HTERT RPE-1 (cell line): ENCODE data around the gene EXOC4.
"Not testable (repeated sequence)": the region's sequence is repeated elsewhere in the genome, so short reads cannot be mapped to it uniquely, and the experiment has no call there.

Experiments used
- in situ Hi-C: fragments of 300-500 bp; cut with MboI; formaldehyde crosslinking; loops from 4 replicates; pipeline ENCODE4 v1.14.3; 2020; ENCODE audit warnings: low sequenced_read_pairs

Gene EXOC4

DNA sequence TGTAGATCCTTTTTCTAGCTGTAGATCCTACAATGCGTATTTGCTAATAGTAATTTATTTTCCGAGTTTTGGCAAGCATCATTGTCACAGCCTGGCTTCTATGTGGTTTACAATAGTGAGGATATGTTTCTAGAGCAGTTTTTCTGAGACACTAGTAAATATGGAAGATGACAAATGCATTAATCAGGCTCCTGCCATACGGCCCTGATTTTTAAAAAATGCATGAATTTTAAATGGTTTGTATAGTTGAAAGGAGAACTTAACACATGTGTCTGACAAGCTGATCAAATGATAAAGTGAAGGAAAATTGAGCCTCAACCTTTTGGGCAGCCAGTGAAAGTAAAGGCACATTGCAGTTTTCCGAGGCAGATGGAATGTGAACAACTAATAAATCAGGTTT lies 354.1 kb downstream of the EXOC4 start:
- in situ Hi-C loops = no loop called here

DNA sequence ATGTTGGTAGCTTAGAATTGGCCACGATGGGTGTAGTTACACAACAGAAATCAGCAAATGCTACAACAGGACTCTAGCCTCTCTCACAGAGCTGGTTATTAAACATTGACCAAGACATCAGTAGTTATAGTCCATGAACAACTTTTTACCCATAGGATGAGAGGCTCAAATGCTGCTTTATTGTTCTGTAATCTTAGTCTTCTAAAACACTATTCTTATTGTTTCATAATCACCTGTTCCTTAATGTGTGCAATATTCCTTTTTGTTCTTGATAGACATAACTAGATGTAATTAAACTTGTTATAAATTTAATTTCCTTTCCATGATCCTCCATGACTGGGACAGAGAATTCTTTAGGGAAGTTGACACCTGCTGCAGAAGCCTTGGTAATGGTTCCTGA lies 356.9 kb downstream of the EXOC4 start:
- in situ Hi-C loops = no loop called here

DNA sequence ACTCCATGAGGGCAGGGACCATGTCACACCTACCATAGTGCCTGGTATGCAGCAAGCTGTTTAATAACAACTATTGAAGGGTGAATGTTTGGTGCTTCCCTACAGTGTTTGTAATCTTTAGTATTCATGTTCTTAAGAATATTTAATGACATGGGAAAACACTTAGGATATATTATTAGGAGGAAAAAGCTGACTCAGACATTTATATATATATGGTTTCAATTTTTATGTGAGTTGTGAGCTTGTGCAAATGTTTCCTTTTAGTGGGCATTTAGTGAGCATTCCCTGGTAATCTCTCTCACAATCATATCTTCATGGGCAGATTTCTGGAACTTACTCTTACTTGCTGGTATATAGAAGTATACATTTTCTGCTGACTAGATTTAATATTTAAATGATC lies 359.1 kb downstream of the EXOC4 start:
- in situ Hi-C loops = no loop called here

DNA sequence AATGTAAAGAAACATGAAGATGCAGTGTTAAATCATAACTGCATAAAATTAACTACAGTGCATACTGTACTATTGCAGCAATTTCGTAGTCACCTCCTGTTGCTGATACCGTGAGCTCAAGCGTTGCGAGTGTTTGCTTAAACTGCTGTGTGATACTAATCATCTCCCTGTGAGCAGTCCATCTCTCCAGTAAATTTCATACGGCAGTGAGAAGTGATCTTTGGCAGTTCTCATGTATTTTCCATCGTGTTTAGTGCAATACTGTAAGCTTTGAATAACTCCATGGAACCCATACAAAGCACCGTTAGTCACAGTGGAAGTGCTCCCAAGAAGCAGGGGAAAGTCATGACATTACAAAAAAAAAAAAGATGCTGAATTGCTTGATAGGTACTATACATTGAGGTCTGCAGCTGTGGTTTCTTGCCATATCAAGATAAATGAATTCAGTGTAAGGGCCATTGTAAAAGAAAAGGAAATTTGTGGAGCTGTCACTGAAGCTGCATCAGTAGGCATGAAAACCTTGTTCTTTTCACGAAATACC lies 360.4 kb downstream of the EXOC4 start:
- in situ Hi-C loops = no loop called here

DNA sequence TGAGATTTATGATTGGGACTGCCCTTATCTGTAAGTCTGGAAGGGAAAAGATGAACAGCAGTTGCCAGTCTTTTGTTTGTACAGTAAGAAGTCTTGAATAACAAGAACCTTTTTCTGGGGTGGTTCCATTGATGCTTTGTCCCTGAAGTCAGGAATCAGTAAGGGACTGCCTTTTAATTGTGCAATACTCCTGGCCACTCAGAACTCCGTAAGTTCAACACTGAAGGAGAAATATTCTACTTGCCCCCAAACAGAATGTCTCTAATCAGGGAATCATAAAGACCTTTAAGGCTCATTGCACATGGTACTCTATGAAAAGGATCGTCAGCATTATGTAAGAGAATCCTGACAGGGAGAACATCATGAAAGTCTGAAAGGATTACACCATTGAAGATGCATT lies 361.4 kb downstream of the EXOC4 start:
- in situ Hi-C loops = no loop called here

DNA sequence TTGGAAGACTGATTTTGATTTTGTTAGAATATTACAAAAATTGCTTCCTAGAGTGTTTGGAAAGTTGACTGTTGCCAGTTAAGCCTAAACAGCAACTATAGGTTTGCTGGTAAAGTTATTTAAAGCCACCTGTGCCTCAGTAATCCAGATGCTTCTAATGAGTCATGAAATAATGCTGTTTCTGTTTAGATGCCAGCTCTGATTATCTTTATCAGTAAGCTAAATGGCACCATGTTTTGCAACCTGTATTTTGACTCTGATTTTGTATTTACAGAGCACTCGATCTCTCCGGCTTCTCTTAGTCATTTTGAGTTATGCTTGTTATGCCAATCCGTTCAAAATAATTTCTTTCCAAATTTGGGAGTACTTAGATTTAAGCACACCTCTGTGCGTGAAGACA lies 366.1 kb downstream of the EXOC4 start:
- in situ Hi-C loops = no loop called here

DNA sequence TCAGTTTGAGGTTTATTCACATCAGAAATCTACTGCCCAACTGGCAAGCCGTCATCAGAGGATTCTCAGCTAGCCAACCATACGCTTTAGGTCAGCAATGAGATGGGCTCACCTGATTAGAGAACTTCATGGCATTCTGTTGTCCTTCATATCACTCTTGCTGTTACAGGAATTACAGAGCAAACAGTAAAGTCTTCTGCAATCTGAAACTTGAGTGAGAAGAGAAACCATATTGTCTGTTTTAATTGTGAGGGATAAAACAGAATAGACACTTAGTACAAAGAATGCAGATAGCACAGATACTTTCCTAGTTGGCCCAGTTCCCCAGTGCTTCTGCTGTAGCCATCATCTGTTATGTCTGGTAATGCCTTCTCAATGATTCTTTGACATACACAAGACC lies 366.6 kb downstream of the EXOC4 start:
- in situ Hi-C loops = no loop called here

DNA sequence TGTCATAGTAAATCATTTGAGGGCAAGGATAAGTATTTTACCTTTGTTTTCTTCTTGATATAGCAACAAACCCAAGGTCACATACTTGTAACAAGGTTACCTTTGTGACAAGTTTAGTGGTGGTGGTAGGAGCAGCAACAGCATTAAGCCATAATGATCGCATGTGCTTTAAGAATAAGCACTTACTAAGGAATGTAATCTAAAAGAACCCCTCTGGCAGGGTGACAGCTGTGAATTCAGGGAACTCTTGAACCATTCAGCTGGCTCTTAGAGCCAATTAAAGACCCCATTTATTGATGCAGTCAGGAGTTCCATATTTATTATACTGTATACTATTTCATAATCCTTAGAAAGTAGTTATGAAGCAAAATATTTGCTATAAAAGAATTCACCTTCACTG lies 370.8 kb downstream of the EXOC4 start:
- in situ Hi-C loops = no loop called here

DNA sequence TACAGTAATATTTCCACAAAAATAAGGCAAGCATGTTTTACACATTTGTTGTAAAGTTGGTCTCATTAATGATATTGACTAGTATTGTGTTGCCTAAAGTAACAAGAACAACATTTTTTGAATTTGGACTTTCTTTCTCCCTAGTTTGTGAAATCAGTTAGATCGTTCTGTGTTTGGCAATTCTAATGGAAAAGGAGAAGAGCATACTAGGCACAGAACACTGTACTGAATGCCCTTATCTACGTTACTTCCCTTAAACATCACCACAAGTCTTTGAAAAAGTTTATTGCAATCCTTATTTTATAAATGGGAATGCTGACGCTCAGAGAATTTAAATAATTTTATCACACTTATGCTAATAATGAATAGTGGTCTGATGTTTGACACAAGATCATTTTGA lies 372.2 kb downstream of the EXOC4 start:
- in situ Hi-C loops = no loop called here

DNA sequence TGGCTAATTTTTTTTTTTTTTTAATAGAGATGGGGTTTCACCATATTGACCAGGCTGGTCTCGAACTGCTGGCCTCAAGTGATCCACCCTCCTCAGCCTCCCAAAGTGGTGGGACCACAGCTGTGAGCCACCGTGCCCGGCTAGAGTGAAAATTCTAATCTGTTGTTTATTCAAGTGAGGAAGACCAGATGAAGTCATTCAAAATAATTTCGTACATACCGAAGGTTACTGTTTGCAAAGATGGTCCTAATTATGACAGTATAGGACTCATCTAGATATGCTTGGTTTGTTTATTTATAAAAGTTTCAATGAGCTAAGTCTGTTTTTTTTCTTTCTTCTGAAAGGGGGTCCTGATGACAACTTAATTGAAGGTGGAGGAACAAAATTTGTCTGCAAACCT lies 376.8 kb downstream of the EXOC4 start:
- in situ Hi-C loops = no loop called here

DNA sequence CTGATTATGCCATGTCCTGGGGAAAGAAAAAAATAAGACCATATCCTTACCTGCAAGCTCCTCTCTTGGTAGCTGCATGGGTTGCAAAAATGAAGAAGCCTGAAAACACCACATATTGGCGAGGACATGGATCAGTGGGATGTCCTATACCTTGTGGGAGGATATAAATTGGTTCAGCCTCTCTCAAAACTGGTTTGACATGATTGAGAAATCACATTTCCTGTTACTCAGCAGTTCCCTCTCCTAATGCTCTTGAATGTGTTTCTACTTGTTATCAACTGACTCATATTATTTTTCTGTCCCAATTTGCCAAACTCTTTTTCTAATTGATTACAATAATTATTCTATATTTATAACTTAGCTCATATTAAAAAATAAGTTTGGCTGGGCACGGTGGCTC lies 380.2 kb downstream of the EXOC4 start:
- in situ Hi-C loops = no loop called here

DNA sequence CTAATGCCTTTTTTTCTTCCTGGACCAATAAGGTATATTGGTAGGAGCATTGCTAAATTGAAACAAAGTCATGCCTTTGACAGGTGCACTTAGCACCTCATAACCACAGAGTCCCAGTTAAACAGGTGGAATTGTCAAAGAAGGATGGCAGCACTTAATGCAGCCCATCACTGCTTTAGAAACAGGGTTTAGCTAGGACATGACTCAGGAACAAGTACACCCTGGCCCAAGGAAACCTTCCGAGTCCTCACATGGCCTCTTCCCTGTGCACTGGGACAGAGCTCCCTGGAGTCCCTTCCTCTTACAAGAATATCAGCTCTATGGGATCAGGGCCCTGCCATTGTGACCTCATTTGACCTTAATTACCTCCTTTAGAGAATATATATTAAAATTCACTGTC lies 382.7 kb downstream of the EXOC4 start:
- in situ Hi-C loops = no loop called here

DNA sequence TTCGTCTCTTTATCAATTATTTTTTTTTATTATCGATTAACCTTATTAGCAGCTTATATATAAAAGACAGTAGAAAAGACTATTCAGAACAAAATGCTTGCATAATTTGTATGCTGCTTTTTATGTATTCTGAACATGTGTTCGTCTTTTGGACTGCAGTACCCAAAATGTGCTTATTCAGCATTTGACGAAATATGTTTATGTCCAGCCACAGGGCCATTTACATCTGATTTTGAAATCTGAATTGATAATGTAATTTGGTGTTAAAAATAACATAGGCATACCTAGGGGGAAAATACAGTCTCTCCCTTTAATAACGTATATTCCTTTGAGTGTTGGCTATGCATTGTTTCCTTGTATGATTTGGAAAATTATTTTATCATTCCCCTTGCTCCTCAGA lies 386.0 kb downstream of the EXOC4 start:
- in situ Hi-C loops = no loop called here

DNA sequence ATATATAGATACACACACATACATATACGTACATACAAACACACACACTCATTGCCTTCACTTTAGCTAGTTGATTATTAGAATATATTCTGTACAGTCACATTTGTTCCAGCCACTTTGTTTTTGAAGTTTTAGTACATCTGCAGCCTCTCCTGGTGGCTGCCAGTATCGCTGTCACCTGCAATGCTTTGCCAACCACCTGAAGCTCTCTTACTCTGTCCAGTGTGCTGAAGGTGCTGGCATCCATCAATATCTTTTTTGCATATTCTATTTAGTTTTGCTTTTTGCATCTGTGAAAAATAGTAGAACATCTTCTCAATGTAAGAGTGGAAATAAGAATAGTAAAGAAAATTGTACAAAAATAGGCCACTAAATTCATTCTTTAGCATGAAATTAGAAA lies 388.6 kb downstream of the EXOC4 start:
- in situ Hi-C loops = no loop called here

DNA sequence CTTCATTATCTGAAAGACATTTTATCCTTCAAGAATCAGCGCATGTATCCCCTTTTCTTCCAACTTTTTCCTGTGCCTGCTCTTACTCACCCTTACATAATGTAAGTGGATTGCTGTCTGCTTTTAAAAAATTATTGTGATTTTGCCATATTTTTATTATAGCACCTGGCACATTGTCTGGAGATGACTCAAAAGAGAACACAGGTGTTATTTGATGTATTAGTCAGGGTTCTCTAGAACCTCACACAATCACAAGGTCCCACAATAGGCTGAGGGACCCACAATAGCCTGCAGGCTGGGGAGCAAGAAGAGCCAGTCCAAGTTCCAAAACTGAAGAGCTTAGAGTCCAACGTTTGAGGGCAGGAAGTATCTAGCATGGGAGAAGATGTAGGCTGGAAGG lies 390.0 kb downstream of the EXOC4 start:
- in situ Hi-C loops = no loop called here

DNA sequence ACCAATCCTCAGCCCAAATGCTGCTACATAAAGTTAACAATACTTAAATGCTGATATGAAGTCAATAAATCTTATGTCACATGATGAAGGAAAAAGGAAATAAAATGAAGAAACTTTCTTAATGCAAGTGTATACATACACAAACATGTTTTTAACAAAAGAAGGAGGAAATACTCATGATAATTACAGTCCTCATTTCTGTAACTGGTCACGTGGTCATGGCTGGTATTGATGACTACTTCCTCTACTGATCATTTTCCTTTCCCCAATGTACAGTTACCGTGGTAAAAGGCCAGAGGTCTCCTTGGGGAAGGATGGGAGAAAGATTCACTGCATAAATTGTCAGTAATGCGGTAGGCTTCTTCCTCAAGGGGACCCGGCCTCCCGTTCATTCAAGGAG lies 390.8 kb downstream of the EXOC4 start:
- in situ Hi-C loops = not testable (repeated sequence)

DNA sequence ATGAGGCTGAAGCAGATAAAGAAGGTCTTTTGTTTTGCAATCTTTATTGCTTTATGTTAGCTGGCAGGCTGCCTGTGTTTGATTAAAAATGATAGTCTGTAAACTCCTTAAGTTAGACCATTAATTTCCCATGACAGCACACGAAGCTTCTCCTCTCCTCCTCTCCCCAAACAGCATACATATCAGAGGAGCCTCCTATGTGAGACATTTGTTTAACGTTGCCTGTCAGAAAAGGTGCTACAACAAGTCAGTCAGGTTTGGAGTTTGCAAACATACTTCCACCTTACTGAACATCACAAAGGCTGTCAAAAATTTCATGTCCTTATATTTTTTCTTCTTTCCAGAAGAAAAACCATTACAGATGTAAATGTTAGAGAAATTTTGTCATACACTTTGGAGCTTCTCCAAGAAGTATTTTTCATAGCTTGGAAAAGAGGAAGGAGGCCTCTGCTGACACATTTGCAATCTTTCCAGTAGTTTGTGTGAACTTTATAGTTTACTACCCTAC lies 393.1 kb downstream of the EXOC4 start:
- in situ Hi-C loops = no loop called here

DNA sequence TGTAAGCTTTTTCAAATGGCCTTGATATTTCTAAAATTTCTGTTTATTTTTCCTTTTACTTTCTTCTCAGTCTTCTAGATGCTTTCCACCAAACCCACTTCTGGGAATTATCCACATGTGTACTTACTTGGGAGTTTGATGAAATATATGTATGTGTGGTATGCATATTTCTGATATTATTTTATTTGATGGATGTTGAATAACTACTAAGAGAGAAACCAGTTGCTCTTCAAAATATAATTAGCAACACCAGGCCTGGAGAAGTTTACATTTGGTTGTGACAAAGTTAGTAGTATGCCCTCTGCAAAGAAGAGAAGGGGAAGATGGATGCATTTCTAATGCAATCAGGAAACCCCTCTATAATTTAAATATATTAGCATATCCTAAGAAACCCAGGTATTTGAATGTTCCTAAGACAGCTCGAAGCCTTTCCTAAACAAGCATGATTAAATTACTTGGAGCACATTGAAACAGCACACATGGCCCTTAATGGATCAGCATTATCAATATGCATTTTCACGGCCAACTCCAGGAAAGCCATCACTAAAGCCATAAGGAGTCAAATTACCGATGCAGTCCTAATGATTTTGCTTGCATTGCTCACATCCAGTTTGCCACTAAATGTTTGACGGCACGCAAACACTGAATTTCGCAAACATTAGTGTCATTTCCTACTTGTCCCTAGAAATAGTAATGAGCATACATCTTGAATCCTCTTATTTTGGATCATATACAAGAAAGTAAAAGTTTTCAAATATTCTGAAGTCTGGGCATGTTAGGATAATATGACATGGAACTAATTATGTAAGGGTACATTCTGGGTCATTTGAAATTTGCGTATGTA lies 393.8 kb downstream of the EXOC4 start:
- in situ Hi-C loops = no loop called here

DNA sequence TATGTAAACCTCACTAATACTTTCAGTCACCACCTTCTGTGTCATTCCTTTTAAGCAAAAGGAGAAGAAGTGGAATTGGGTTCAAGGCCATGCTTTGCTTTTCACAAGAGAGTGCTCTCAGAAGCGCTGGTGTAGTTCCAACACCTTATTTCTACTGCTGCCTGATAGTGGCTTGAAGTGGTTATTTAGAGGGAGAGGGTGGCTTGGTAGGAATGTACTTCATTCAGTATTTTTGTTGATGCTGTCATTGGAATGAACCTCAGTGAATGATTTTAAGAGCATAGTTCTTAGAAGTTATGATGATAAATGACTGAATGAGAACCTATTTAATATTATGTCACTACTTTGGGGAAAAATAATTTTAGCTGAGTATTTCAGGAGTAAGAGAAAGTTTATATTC lies 396.7 kb downstream of the EXOC4 start:
- in situ Hi-C loops = no loop called here

DNA sequence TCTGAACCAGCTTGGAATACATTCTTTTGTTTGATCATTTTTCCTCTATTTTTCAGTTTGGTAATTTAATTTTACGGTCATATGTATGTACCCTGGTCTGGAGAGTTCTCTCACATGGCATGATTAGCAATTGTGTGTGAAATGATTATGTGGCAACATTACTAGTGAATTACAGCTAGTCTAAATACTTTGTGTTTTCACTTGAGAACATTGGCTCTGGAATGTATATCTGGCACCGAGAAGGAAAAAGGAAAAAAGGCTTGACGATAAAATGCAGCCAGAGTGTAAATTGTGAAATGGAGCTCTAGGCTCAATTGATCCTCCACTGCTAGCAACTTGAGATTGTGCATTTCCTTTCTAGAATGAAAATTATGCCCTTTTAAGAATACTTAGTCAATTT lies 397.2 kb downstream of the EXOC4 start:
- in situ Hi-C loops = no loop called here

DNA sequence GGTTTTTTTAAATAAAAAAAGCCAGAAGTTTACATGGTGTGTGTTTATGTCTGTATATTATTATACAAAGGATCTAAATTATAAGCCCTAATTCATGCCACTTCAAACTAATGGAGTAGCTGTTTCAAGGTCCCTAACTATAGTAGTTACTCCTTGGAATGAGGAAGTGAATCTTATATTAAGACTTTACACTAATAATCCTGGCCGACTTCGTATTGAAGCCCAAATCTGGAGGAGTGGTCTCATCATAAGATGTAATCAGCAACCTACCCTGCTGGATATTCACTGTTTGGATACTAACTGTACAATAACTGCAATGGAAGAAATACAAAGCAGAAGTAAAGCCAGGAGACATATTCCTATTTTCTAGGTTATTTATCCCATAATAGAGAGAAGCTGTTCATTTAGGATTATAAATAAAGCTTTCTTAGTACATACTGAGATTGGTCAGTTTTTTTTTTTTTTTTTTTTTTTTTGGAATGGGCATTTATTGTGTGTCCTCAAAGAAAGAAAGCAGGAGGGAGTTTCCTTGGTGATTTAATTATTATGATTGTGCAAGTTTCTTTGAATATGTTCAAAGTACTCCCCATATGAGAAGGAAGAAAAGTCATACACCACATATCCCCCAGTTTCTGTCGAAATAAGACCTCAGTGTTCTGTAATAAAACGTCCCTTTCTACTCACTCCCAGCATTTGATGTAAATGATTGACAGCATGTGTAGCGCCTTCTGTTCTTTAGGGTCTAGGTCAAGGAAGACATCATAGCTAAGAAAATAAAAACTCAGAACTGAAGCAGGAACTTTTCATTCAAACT lies 397.8 kb downstream of the EXOC4 start:
- in situ Hi-C loops = no loop called here

DNA sequence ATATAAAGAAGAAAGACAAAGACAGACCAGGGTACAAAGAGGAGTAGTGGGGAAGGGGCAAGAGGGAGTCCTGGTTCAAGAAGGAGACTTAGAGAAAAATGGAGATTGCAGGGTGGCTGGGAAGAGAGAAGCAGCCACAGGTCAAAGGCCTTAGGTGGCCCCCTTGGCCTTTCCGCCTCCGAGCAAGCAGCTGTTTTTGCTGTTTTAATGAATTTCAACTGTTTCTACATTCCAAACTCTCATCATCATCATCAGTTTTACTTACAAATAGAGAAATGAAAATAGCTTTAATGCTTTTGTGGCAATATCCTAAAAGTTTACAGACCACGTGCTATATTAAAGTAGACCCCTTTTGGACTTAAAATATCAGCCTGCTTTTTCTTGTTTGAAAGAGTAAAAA lies 399.7 kb downstream of the EXOC4 start:
- in situ Hi-C loops = no loop called here
